ENCODE measurements around the gene SMURF1. TPM values are rescaled to one million over a fixed set of nuclear protein-coding genes. Genes with fewer than 3 reads are reported as not detected.
"Not testable (repeated sequence)": the region's sequence is repeated elsewhere in the genome, so short reads cannot be mapped to it uniquely, and the experiment has no call there.

Gene SMURF1
- total and polyA plus RNA-seq, 2 experiments from 2014 or later, result 6.8 to 19.1 TPM

DNA sequence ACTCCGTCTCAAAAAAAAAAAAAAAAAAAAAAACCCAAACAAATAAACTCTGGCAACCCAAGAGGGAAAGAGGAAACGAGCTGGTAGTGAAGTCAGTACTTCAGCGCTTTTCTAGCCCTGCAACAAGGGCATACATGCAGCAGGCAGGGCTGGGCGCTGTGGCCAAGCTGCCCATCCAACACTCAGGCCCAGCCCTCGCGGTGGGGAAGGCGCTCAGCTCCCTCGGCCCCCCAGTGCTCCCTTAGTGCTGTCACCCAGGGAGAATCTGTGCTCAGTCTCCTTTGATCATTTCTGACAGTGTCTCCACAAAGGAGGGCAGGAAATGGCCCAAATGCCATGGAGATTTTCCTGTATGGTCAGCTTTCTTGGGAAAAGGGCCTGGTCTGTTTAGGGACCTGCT is 97.2 kb downstream of the SMURF1 start:
- Histone ChIP-seq H3K27ac (no peak overlapping the region), H3K4me3 (no peak overlapping the region)

DNA sequence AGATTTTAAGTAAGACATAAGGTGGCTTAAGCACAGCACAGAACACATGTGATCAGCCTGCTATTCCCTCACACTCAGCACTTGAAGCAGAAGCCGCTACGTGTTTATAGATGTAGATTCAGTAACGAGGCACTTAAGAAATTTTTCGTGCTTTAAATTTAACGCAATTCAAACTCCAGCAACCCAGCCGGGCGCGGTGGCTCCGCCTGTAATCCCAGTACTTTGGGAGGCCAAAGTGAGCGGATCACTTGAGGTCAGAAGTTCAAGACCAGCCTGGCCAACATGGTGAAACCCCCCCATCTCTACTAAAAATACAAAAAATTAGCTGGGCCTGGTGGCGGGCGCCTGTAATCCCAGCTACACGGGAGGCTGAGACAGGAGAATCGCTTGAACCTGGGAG is 97.6 kb downstream of the SMURF1 start:
- H4K20me1 ChIP-seq (ENCODE audit: insufficient read depth); H3K27me3 ChIP-seq (replicated peaks; ENCODE audit: insufficient read depth); H2AFZ ChIP-seq; H3K27ac ChIP-seq; DNase-seq; H3K4me3 ChIP-seq; H3K4me2 ChIP-seq (ENCODE audit: unreplicated experiment); H3K9me2 ChIP-seq (ENCODE audit: insufficient read depth); H3K4me1 ChIP-seq (ENCODE audit: insufficient read depth); in situ Hi-C loops (cut with MboI); H3K9ac ChIP-seq; H3K9me3 ChIP-seq (ENCODE audit: low read depth): not testable (repeated sequence)
- WGBS, 2 experiments (ENCODE audit: low coverage in 1 of 2, low lambda C conversion rate in 2 of 2, missing lambda C conversion rate in 2 of 2), result 90% methylated on average over 14 of the region's 14 CpGs
- H3F3A ChIP-seq (ENCODE audit: insufficient read depth), result peaks cover 29% of the 10 kb centered on the region
- H3K36me3 ChIP-seq (ENCODE audit: low read depth), result peaks cover 71% of the 10 kb centered on the region; the same call in 1 of the 2 replicates
- peaks cover 21% of the 10 kb centered on the region for H3K79me2 ChIP-seq (ENCODE audit: insufficient read depth)

More for the DNA sequence above, 97.2 kb downstream of the SMURF1 start:
- Histone ChIP-seq H3K9me2 (ENCODE audit: insufficient read depth) (no peaks in the 10 kb centered on the region), H3K4me1 (ENCODE audit: insufficient read depth) (peaks cover 7% of the 10 kb centered on the region; the same call in 1 of the 2 replicates), H2AFZ (no peak overlapping the region), H3F3A (ENCODE audit: insufficient read depth) (peaks cover 29% of the 10 kb centered on the region), H3K9me3 (ENCODE audit: low read depth) (no peaks in the 10 kb centered on the region), H3K4me2 (ENCODE audit: unreplicated experiment) (no peak overlapping the region), H3K9ac (no peak overlapping the region), H4K20me1 (ENCODE audit: insufficient read depth) (no peaks in the 10 kb centered on the region), H3K79me2 (ENCODE audit: insufficient read depth) (peaks cover 21% of the 10 kb centered on the region), H3K36me3 (ENCODE audit: low read depth) (peaks cover 67% of the 10 kb centered on the region; the same call in 1 of the 2 replicates), H3K27me3 (replicated peaks; ENCODE audit: insufficient read depth) (no peaks in the 10 kb centered on the region)
- no peak for DNase-seq
- TF ChIP-seq EZH2 (IDR thresholded peaks at IDR 0.05; ENCODE audit: insufficient read depth, poor library complexity, severe bottlenecking), result no peak
- TF ChIP-seq EZH2phosphoT487 (IDR thresholded peaks at IDR 0.05; ENCODE audit: insufficient read depth, low read depth), result no peak
- WGBS, 2 experiments (ENCODE audit: low coverage in 1 of 2, low lambda C conversion rate in 2 of 2, missing lambda C conversion rate in 2 of 2), result 79 to 80% methylated on average over 8 of the region's 8 CpGs
- in situ Hi-C loops (cut with MboI), result no loop called here

DNA sequence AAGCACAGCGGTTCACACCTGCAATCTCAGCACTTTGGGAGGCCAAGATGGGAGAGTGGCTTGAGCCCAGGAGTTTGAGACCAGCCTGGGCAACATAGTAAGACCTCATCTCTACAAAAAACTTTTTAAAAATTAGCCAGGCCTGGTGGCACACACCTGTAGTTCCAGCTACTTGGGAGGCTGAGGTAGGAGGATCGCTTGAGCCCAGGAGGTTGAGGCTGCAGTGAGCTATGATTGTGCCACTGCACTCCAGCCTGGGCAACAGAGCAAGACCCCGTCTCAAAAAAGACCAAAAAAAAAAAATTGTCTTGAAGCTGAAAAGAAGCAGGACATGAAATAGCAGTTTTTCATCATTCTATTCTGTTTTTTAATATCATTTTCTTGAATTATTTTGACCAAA is 99.0 kb downstream of the SMURF1 start:
- not testable (repeated sequence) for H3K9me3 ChIP-seq (ENCODE audit: low read depth); H3K9ac ChIP-seq; DNase-seq; H3K4me3 ChIP-seq; H3K9me2 ChIP-seq (ENCODE audit: insufficient read depth); H4K20me1 ChIP-seq (ENCODE audit: insufficient read depth); H3K27ac ChIP-seq; H3K27me3 ChIP-seq (replicated peaks; ENCODE audit: insufficient read depth); H2AFZ ChIP-seq; H3K4me2 ChIP-seq (ENCODE audit: unreplicated experiment); H3K4me1 ChIP-seq (ENCODE audit: insufficient read depth)
- 84 to 89% methylated on average over 3 of the region's 3 CpGs for WGBS, 2 experiments (ENCODE audit: low coverage in 1 of 2, low lambda C conversion rate in 2 of 2, missing lambda C conversion rate in 2 of 2)
- Histone ChIP-seq H3F3A (ENCODE audit: insufficient read depth) (peaks cover 20% of the 10 kb centered on the region), H3K79me2 (ENCODE audit: insufficient read depth) (peaks cover 23% of the 10 kb centered on the region), H3K36me3 (ENCODE audit: low read depth) (peaks cover 67% of the 10 kb centered on the region; the same call in 1 of the 2 replicates)
- in situ Hi-C loops (cut with MboI), result loop anchor here (5.0 kb wide), 1 partner anchor 267 kb away; no protein-coding TSS in a partner anchor

DNA sequence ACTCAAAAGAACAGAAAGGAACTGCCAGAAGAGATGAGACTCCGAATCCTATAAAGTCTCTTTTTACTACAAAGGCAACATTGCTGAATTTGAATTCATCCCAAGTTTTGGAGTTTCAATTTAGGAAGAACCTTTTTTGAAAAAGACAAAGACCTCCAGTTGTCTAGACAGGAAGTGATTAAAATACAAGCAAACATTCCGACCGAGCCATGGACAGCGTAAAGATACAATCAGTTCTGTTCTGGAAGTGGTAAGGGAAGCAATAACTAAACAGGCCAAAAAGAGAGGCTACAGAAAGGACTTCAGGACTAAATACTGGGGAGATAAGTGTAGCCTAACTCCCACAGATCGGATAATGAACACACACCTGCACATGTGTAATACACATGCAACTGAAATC is 101.0 kb downstream of the SMURF1 start:
- Histone ChIP-seq H3K9me2 (ENCODE audit: insufficient read depth) (no peaks in the 10 kb centered on the region), H3K79me2 (ENCODE audit: insufficient read depth) (peaks cover 30% of the 10 kb centered on the region), H3K27me3 (replicated peaks; ENCODE audit: insufficient read depth) (no peaks in the 10 kb centered on the region), H3K9me3 (ENCODE audit: low read depth) (no peaks in the 10 kb centered on the region), H3K36me3 (ENCODE audit: low read depth) (peaks cover 56% of the 10 kb centered on the region; the same call in 1 of the 2 replicates), H3K4me1 (ENCODE audit: insufficient read depth) (0 out of 2 replicates have a peak, but pooled peaks cover 3% of the 10 kb centered on the region), H3K9ac (no peak overlapping the region), H2AFZ (no peak overlapping the region), H3K27ac (no peak overlapping the region), H3F3A (ENCODE audit: insufficient read depth) (peaks cover 21% of the 10 kb centered on the region), H3K4me2 (ENCODE audit: unreplicated experiment) (no peak overlapping the region), H3K4me3 (no peak overlapping the region), H4K20me1 (ENCODE audit: insufficient read depth) (no peaks in the 10 kb centered on the region)
- TF ChIP-seq EZH2phosphoT487 (IDR thresholded peaks at IDR 0.05; ENCODE audit: insufficient read depth, low read depth) (no peak), EZH2 (IDR thresholded peaks at IDR 0.05; ENCODE audit: insufficient read depth, poor library complexity, severe bottlenecking) (no peak)
- no peak for DNase-seq
- in situ Hi-C loops (cut with MboI), result loop anchor here (5.0 kb wide), 1 partner anchor 269 kb away; no protein-coding TSS in a partner anchor
- 88 to 93% methylated on average over 5 of the region's 5 CpGs for WGBS, 2 experiments (ENCODE audit: low coverage in 1 of 2, low lambda C conversion rate in 2 of 2, missing lambda C conversion rate in 2 of 2)

DNA sequence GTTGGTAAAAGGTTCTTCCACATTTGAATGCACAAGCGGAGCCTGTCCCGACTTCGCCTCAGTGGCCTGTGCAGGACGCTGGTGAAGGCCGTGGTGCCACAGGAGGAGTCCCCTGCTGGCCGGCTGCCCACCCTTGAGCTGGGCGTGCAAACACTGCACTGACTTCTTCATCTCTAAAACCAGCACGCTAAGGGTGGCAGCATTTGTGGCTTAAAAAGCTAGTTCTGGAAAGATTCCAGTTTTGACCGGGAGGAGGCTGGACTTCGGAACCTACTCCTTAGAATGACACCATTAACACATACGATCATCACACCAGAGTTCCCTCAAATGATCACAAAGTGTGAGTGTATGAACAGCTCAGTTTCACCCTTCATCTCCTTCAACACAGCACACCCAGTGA is 102.4 kb downstream of the SMURF1 start:
- H2AFZ ChIP-seq, result no peak overlapping the region
- no peaks in the 10 kb centered on the region for H3K9me2 ChIP-seq (ENCODE audit: insufficient read depth)
- H3K4me1 ChIP-seq (ENCODE audit: insufficient read depth), result 0 out of 2 replicates have a peak, but pooled peaks cover 3% of the 10 kb centered on the region
- peaks cover 36% of the 10 kb centered on the region for H3F3A ChIP-seq (ENCODE audit: insufficient read depth)
- no peak overlapping the region for H3K27ac ChIP-seq
- peaks cover 56% of the 10 kb centered on the region; the same call in 1 of the 2 replicates for H3K36me3 ChIP-seq (ENCODE audit: low read depth)
- H3K27me3 ChIP-seq (replicated peaks; ENCODE audit: insufficient read depth), result no peaks in the 10 kb centered on the region
- no peak overlapping the region for H3K9ac ChIP-seq
- 85 to 88% methylated on average over 11 of the region's 11 CpGs for WGBS, 2 experiments (ENCODE audit: low coverage in 1 of 2, low lambda C conversion rate in 2 of 2, missing lambda C conversion rate in 2 of 2)
- TF ChIP-seq EZH2 (IDR thresholded peaks at IDR 0.05; ENCODE audit: insufficient read depth, poor library complexity, severe bottlenecking) (no peak), EZH2phosphoT487 (IDR thresholded peaks at IDR 0.05; ENCODE audit: insufficient read depth, low read depth) (no peak)
- in situ Hi-C loops (cut with MboI), result loop anchor here (5.0 kb wide), 1 partner anchor 271 kb away; no protein-coding TSS in a partner anchor
- H3K4me3 ChIP-seq, result no peak overlapping the region
- no peak for DNase-seq
- no peaks in the 10 kb centered on the region for H4K20me1 ChIP-seq (ENCODE audit: insufficient read depth)
- no peak overlapping the region for H3K4me2 ChIP-seq (ENCODE audit: unreplicated experiment)
- peaks cover 30% of the 10 kb centered on the region for H3K79me2 ChIP-seq (ENCODE audit: insufficient read depth)
- no peaks in the 10 kb centered on the region for H3K9me3 ChIP-seq (ENCODE audit: low read depth)

All from GM23248 (cell line).